GM18861 (cell line): ENCODE results near the gene TUBGCP6.

Experiments
- ATAC-seq: cut with Tn5 transposase; IDR thresholded peaks from one replicate; pipeline ENCODE4 v1.9.1; 2021; ENCODE audit not compliant: unreplicated experiment

TUBGCP6 gene

DNA sequence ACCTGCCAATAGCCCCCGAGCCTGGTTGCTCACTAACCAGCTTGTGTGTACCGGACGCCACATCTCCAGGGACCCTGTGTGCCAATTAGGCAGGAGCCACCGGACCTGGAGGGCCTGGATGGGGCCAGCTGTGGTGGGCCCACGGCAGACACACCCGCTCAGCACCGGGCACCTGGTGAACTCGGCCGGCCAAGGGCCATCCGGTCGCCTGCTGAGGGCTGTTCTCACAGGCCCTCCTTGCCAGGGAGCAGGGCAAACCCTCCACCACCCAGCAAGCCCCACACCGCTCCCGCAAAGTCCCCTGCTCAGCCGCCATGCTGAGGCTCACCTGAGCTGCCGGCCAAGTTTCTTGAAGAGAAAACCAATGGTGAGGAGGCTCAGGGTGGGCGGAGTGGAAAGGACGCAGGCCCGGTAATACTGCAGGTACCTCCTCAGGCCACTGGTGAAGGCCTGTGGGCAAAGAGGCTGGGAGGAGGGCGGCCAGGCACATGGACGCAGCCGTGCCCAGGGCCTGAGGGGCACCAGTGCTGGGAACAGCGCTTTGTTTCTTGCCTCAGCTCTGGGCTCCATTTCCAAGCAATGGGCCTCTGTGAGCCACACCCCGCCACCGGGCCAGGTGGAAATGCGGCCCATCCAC is 17.1 kb downstream of the TUBGCP6 start:
- ATAC-seq, result no peak

- ATAC-seq, result no peak
These were observed 18.0 kb downstream of the TUBGCP6 start for GRCh38 chr22:50226875-50227165.

- ATAC-seq, result no peak
These were observed 18.6 kb downstream of the TUBGCP6 start for GRCh38 chr22:50226063-50226874.

GRCh38 chr22:50225200-50225969 is 19.4 kb downstream of the TUBGCP6 start:
- ATAC-seq, result no peak

DNA sequence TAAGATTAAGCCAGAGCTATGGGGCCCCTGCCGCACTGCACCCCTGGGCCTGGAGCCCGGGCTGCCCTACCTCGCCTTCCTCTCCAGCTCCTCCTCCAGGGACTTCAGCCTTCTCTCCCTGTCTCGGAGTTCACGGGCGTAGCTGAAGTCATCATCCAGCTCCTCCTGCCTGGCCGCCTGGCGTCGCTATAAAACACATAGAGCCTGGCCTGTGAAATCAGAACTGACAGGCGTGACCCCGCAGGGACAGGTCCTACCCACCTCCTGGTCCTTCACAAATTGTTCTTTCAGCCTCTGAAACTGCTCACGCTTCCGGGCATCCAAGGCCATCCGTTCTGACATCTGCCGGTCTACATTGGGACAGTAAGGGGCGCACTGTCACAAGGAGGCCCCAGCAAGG is 20.8 kb downstream of the TUBGCP6 start:
- no peak for ATAC-seq

DNA sequence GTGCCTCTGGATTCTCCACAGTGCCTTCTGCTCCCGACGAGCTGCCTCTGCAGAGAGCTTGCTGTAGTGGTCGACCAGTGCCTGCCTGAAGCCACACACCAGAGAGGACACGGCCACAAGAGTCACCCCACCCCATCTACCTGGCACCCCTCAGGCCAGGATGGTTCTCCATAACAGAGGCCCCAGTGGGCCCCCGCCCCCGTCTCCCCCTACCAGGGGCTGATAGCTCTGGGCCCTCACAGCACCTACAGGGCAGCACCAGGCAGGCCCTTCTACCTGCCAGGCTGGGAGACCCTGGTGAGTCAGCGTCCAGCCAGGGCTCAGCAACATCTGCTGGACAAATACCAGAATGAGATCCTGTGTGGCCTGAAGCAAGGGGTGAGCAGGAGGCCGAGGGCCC is 22.3 kb downstream of the TUBGCP6 start:
- no peak for ATAC-seq

GRCh38 chr22:50221410-50222300 is 23.2 kb downstream of the TUBGCP6 start:
- ATAC-seq, result no peak

DNA sequence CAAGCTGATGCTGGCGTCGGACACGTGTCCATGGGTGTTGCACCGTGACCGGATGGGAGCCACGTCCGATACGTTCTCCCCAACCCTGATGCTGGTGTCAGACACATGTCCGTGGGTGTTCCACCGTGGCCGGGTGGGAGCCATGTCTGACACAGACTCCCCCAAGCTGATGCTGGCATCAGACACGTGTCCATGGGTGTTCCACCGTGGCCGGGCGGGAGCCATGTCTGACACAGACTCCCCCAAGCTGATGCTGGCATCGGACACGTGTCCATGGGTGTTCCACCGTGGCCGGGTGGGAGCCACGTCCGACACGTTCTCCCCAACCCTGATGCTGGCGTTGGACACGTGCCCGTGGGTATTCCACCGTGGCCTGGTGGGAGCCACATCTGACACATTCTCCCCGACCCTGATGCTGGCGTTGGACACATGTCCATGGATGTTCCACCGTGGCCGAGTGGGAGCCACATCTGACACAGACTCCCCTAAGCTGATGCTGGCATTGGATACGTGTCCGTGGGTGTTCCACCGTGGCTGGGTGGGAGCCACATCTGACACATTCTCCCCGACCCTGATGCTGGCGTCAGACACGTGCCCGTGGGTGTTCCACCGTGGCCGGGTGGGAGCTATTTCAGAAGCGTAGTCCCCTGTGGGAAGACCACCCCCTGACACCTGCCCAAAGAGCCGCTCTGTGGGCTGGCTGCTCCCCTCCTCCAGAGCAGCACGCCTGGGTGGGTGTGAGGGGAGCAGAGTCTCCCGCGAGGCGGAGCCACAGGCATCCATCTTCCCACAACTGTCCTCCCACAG is 24.0 kb downstream of the TUBGCP6 start:
- ATAC-seq, result no peak

DNA sequence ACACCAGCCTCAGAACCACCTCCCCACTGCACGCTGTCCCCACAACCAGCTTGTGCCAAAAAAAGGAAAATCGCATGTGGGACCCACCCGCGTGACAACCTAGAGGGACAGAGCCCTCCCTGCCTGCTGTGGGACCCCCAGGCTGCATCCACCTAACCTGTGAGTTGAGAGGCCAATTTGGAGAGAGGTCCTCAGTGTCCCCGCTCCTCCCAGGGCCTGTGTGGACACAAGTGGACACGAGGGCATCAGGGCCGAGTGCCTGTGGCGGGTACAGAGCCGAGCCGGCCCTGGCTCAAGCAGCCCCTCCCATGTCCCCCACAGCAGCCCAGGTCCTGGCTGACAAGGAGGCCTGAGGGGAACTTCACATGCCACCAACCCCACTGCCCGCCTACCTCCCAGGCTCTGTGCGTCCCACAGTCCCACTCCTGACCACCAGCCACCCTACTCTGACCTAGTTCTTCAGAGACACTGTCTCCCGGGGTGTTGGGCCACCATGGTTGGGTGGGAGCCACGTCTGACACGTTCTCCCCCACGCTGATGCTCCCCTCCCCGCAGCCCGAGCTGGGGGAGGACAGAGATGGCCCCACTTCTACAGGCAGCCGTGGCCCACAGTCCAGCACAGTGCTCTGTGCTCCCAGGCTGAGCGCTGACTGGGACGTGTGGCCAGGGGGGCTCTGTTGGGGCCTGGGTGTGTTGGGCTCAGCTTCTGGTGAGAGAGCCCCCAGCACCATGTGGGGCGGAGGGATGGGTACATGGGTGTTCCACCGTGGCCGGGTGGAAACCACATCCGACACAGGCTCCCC is 24.8 kb downstream of the TUBGCP6 start:
- ATAC-seq, result no peak

GRCh38 chr22:50218996-50219727 is 25.7 kb downstream of the TUBGCP6 start:
- ATAC-seq, result no peak

GRCh38 chr22:50218153-50218995 is 26.4 kb downstream of the TUBGCP6 start:
- no peak for ATAC-seq

DNA sequence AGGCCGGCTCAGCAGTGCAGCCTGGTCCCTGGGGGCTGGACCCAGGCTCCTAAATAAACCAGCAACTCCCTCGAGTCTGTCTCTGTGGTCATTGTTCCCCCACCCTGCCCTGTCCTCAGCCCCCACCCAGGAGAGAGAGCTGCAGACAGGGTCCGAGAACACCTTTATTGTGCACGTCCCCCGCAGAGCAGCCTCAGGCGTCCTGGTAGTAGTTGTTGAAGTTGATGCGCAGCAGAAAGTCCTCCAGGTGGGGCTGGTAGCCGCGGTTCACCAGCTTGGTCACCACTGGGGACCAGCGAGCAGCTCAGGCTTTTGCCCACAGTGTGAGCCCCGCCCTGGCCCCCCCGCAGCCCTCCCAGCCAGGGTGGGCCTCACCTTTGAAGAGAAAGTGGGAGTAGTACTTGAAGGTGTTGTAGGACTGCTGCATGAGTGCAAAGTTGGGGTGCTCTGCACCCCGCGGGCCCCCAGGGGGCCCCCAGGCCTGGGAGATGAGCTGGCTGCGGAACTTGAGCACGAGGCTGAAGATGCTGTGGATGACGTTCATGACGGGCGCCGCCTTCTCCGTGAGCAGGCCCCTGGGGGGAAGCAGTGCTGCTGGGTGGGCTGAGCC is 27.2 kb downstream of the TUBGCP6 start:
- ATAC-seq, result no peak

- no peak for ATAC-seq
These were observed 27.9 kb downstream of the TUBGCP6 start for GRCh38 chr22:50216684-50217520.

GRCh38 chr22:50216055-50216683 is 28.7 kb downstream of the TUBGCP6 start:
- no peak for ATAC-seq

GRCh38 chr22:50215297-50216054 is 29.3 kb downstream of the TUBGCP6 start:
- ATAC-seq, result no peak
